Hepatocyte (in vitro differentiated cells): ENCODE data around the gene TMEM87B.

Source experiments
- EZH2 ChIP-seq: fragments of 200-600 bp; sonication (generic); IDR thresholded peaks from 2 replicates; pipeline ENCODE4 v1.6.1; 2016; ENCODE audit warnings: antibody characterized with exemption, mild to moderate bottlenecking, borderline replicate concordance
- EZH2phosphoT487 ChIP-seq: fragments of 200-600 bp; sonication (generic); IDR thresholded peaks from one replicate; pipeline ENCODE4 v1.6.1; 2018; ENCODE audit warnings: antibody characterized with exemption, mild to moderate bottlenecking, low read depth, moderate library complexity; ENCODE audit not compliant: unreplicated experiment, severe bottlenecking
- TF ChIP-seq, protein P1 (sequence below): fragments of 200-600 bp; sonication (generic); IDR thresholded peaks from 2 replicates; pipeline ENCODE4 v1.5.1; 2016; ENCODE audit warnings: antibody characterized with exemption, mild to moderate bottlenecking; ENCODE audit not compliant: poor library complexity

DNA sequence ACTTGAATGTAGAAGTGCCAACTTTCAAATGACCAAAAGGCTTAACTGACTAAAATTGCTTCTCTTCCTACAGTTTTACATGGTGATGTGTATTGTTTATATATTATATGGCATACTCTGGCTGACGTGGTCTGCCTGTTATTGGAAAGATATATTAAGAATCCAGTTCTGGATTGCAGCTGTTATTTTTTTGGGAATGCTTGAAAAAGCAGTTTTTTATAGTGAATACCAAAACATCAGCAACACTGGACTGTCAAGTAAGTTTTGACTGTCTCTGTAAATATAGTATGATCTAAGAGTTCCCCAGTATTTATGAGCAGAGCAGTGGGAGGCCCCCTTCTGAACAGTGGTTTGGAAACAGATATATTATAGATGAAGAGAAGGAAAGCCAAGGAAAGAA, 26.2 kb downstream of the TMEM87B start:
- TF ChIP-seq, protein P1, sequence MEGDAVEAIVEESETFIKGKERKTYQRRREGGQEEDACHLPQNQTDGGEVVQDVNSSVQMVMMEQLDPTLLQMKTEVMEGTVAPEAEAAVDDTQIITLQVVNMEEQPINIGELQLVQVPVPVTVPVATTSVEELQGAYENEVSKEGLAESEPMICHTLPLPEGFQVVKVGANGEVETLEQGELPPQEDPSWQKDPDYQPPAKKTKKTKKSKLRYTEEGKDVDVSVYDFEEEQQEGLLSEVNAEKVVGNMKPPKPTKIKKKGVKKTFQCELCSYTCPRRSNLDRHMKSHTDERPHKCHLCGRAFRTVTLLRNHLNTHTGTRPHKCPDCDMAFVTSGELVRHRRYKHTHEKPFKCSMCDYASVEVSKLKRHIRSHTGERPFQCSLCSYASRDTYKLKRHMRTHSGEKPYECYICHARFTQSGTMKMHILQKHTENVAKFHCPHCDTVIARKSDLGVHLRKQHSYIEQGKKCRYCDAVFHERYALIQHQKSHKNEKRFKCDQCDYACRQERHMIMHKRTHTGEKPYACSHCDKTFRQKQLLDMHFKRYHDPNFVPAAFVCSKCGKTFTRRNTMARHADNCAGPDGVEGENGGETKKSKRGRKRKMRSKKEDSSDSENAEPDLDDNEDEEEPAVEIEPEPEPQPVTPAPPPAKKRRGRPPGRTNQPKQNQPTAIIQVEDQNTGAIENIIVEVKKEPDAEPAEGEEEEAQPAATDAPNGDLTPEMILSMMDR = no peak
- TF ChIP-seq EZH2 (no peak), EZH2phosphoT487 (no peak)
